Fibroblast of mammary gland (primary cell): Measurements from ENCODE around the gene PODNL1.

ENCODE experiments used
- DNase-seq: peaks from one replicate; pipeline ENCODE4 v3.0.0-alpha.2; 2010; ENCODE audit warnings: low read depth
- H3K4me3 ChIP-seq: 2 replicates; pipeline ENCODE4 v1.5.1; 2011; ENCODE audit warnings: low read depth, mild to moderate bottlenecking, low read length, moderate library complexity; ENCODE audit not compliant: control insufficient read depth
- TF ChIP-seq, protein P1 (sequence below): conservative IDR thresholded peaks from 2 replicates; pipeline ENCODE4 v1.5.1; 2011; ENCODE audit warnings: low read depth, low read length, inconsistent platforms; ENCODE audit not compliant: control insufficient read depth, insufficient read depth

Gene PODNL1

DNA sequence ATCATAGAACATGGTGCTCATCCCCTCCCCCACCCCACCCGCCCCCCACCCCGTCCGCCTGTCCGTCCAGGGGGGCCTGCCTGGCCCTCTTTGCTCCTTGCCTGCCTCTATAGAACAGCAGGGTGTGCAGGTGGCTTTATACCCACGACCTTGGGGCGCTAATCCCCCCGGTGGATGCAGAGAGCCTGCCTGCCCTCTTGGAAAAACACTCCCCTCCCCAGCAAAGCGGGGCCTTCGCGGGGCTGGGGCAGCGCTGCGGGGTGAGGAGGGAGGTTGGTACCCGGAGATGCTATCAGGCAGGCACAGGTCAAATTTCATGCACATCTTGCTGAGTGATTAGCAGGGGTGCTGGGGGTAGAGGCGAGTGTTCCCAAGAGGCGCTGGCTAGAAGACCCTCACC lies 46.0 kb upstream of the PODNL1 start:
- no peak overlapping the region for H3K4me3 ChIP-seq
- TF ChIP-seq, protein P1, sequence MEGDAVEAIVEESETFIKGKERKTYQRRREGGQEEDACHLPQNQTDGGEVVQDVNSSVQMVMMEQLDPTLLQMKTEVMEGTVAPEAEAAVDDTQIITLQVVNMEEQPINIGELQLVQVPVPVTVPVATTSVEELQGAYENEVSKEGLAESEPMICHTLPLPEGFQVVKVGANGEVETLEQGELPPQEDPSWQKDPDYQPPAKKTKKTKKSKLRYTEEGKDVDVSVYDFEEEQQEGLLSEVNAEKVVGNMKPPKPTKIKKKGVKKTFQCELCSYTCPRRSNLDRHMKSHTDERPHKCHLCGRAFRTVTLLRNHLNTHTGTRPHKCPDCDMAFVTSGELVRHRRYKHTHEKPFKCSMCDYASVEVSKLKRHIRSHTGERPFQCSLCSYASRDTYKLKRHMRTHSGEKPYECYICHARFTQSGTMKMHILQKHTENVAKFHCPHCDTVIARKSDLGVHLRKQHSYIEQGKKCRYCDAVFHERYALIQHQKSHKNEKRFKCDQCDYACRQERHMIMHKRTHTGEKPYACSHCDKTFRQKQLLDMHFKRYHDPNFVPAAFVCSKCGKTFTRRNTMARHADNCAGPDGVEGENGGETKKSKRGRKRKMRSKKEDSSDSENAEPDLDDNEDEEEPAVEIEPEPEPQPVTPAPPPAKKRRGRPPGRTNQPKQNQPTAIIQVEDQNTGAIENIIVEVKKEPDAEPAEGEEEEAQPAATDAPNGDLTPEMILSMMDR: no peak
- DNase-seq: no peak

DNA sequence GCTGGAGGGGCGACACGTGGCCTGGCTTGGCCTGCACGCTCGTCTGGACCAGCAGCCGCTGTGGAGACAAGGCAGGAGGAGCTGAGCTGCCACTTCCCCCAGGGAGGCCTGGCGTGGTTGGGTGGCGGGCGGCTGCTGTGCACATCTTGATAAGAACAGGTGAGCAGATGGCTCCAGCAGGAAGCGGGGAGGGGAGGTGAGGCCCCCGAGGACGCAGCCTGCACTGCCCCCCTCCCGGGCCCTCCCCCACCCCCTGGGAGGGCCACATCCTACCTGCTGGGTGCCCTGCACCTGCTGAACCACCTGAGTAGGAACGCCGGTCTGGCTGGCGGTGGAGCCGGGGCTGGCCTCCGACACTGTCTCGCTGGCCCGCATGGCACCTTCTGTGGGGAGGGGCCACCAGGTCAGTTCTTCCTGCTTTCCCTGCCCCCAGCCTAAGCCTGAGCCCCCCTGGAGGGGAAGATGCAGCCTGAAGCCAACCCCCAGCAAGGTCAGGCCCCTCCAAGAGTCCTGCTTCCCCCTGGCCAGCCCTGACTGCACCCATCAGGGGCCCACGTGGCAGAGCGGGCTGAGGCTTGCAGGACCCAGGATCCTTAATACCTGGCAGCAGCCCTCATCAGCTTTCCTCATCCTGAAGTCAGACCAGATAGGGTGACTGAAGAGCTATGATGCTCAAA lies 45.1 kb upstream of the PODNL1 start:
- TF ChIP-seq, protein P1: no peak
- H3K4me3 ChIP-seq: no peak overlapping the region
- DNase-seq: no peak

DNA sequence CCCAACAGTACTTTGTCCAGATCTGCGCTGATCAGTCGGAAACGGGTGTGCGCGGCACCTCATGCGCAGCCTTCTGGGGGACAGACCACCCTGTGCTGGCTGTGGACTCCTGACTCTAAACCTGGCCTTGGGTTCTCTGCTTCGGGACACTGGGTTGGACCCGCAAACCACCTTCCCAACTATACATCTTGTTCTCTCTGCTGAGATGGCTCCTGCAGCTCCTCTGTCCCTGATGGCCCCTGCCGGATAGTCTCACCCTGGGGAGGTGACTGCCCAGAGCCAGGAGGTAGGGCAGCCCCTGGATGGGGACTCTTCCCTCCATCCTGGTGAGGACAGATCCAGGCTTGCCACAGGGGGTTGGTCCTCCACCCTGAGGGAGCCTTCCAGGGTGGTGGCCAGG lies 44.6 kb upstream of the PODNL1 start:
- TF ChIP-seq, protein P1: no peak
- H3K4me3 ChIP-seq: no peak overlapping the region
- DNase-seq: no peak

DNA sequence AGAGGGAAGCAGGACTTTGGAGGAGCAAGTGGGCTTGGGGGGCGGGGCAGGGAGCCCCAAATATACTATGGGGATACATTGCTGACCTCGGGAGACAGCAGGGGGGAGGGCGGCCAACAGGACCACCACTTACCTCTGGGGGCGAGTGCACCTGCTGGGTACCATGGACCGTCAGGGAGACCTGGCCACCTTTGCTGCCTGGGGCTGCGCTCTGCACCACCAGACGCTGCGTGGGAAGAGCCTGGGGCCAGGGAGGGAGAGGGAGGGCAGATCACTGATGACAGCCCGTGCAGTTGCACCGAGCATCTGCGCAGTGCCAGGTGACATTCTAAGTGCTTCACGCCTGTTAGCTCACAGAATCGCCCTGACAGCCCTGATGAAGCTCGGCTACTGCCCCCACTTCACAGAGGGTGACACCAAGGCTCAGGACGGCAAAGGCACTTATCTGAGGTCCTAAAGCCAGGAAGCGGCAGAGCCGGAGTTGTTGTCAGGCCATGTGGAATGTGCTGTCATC lies 43.8 kb upstream of the PODNL1 start:
- TF ChIP-seq, protein P1: no peak
- no peak overlapping the region for H3K4me3 ChIP-seq
- no peak for DNase-seq

DNA sequence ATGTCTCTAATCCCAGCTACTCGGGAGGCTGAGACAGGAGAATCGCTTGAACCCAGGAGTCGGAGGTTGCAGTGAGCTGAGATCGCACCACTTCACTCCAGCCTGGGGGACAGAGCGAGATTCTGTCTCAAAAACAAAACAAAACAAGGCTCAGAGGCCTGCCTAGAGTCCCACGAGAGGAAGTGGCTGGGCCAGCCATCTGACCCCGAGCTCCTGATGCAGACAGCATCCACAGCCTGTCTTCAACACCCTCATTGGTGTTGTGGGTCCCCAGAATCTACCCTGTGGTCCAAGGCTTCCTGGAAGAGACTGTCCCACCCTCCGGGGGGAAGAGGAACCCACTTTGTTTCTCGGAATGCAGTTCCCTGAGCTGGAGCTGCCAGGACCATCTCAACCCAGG lies 43.2 kb upstream of the PODNL1 start:
- no peak overlapping the region for H3K4me3 ChIP-seq
- TF ChIP-seq, protein P1: no peak
- no peak for DNase-seq

DNA sequence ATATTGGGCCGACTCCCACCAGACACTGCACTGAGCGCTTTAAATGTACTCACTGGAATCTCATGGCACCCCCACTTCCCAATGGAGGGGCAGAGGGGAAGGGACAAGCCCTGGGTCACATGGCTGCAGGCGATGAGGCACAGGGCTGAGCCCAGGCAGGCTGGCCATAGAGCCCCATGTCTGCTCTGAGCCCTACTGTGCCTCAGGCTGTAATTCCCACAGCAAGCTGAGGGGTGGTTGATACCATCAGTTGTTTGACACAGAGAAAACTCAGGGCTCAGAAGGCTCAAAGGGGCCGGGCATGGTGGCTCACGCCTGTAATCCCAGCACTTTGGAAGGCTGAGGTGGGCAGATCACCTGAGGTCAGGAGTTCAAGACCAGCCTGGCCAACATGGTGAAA lies 42.8 kb upstream of the PODNL1 start:
- DNase-seq: no peak
- H3K4me3 ChIP-seq: no peak overlapping the region
- TF ChIP-seq, protein P1: no peak
